Chondrocyte (in vitro differentiated cells): ENCODE measurements around the gene GFI1B. TPM values are rescaled to one million over a fixed set of nuclear protein-coding genes. Genes with fewer than 3 reads are reported as not detected.

ENCODE experiments used
- DNase-seq: peaks from one replicate; pipeline ENCODE4 v3.0.0; 2021; ENCODE audit warnings: mixed read lengths, low spot score
- H3K27ac Mint-ChIP-seq: one replicate; pipeline ENCODE4 v1.8.0; 2021; ENCODE audit warnings: mild to moderate bottlenecking, moderate library complexity, mixed read lengths; ENCODE audit not compliant: unreplicated experiment
- H3K27me3 Mint-ChIP-seq: 2 replicates; pipeline ENCODE4 v1.8.0; 2021; ENCODE audit warnings: low read depth, mixed read lengths
- H3K36me3 Mint-ChIP-seq: 2 replicates; pipeline ENCODE4 v1.8.0; 2021; ENCODE audit warnings: low read depth, mixed read lengths
- H3K4me1 Mint-ChIP-seq: 2 replicates; pipeline ENCODE4 v1.8.0; 2021; ENCODE audit warnings: low read depth, mild to moderate bottlenecking, mixed read lengths
- H3K4me3 Mint-ChIP-seq: one replicate; pipeline ENCODE4 v1.8.0; 2021; ENCODE audit warnings: mild to moderate bottlenecking, moderate library complexity, mixed read lengths; ENCODE audit not compliant: unreplicated experiment
- H3K9me3 Mint-ChIP-seq: 2 replicates; pipeline ENCODE4 v1.8.0; 2021; ENCODE audit warnings: low read depth, mixed read lengths
- CTCF ChIP-seq: fragments of 200-600 bp; sonication (generic); IDR thresholded peaks from 2 replicates; pipeline ENCODE4 v1.5.0; 2021; ENCODE audit warnings: antibody characterized with exemption, mild to moderate bottlenecking, moderate library complexity
- total RNA-seq: library from RNA; stranded (reverse); gene quantifications from 3 replicates; pipeline ENCODE4 v1.2.1, GENCODE V29; 2021

Gene GFI1B
- total RNA-seq, 1 donor from 2014 or later = not detected

GRCh38 chr9:132984202-132985070 lies 5.9 kb downstream of the GFI1B start:
- H3K27ac Mint-ChIP-seq = no peak overlapping the region
- DNase-seq = no peak
- H3K9me3 Mint-ChIP-seq = no peaks in the 10 kb centered on the region
- no peak overlapping the region for H3K4me3 Mint-ChIP-seq
- no peaks in the 10 kb centered on the region for H3K36me3 Mint-ChIP-seq
- TF ChIP-seq CTCF = no peak
- peaks cover 41% of the 10 kb centered on the region for H3K27me3 Mint-ChIP-seq
- H3K4me1 Mint-ChIP-seq = no peaks in the 10 kb centered on the region

GRCh38 chr9:132985071-132985350 lies 6.5 kb downstream of the GFI1B start:
- Mint-ChIP-seq H3K27me3 (peaks cover 38% of the 10 kb centered on the region), H3K4me3 (no peak overlapping the region), H3K27ac (no peak overlapping the region), H3K4me1 (no peaks in the 10 kb centered on the region), H3K9me3 (no peaks in the 10 kb centered on the region), H3K36me3 (no peaks in the 10 kb centered on the region)
- TF ChIP-seq CTCF = no peak
- DNase-seq = no peak

- TF ChIP-seq CTCF = no peak
- H3K36me3 Mint-ChIP-seq = no peaks in the 10 kb centered on the region
- H3K9me3 Mint-ChIP-seq = no peaks in the 10 kb centered on the region
- H3K4me3 Mint-ChIP-seq = no peak overlapping the region
- H3K27ac Mint-ChIP-seq = no peak overlapping the region
- no peaks in the 10 kb centered on the region for H3K4me1 Mint-ChIP-seq
- H3K27me3 Mint-ChIP-seq = peaks cover 35% of the 10 kb centered on the region
- no peak for DNase-seq
Observed at GRCh38 chr9:132985489-132985888, 7.0 kb downstream of the GFI1B start.

- peaks cover 28% of the 10 kb centered on the region for H3K27me3 Mint-ChIP-seq
- no peak overlapping the region for H3K27ac Mint-ChIP-seq
- H3K9me3 Mint-ChIP-seq = no peaks in the 10 kb centered on the region
- no peak overlapping the region for H3K4me3 Mint-ChIP-seq
- H3K36me3 Mint-ChIP-seq = no peaks in the 10 kb centered on the region
- H3K4me1 Mint-ChIP-seq = no peaks in the 10 kb centered on the region
- no peak for TF ChIP-seq CTCF
- DNase-seq = no peak
Observed at GRCh38 chr9:132986114-132986513, 7.6 kb downstream of the GFI1B start.

GRCh38 chr9:132986640-132987620 lies 8.4 kb downstream of the GFI1B start:
- Mint-ChIP-seq H3K4me3 (no peak overlapping the region), H3K9me3 (no peaks in the 10 kb centered on the region), H3K27me3 (peaks cover 29% of the 10 kb centered on the region), H3K27ac (no peak overlapping the region), H3K36me3 (no peaks in the 10 kb centered on the region), H3K4me1 (no peaks in the 10 kb centered on the region)
- TF ChIP-seq CTCF = no peak
- peak; percentile 79 for DNase-seq
